AG04449 (cell line): ENCODE data around the gene SLTM.

Experiments used
- CTCF ChIA-PET: fragments of 350-600 bp; formaldehyde crosslinking; extraction: SDS; loops from one replicate; lab custom pipeline; 2021; ENCODE audit warnings: antibody characterized with exemption; lab: Yijun Ruan, JAX
- POLR2A ChIA-PET: fragments of 400-600, 350-600 bp; formaldehyde crosslinking; extraction: SDS; loops from one replicate; lab custom pipeline; 2020; ENCODE audit warnings: antibody characterized with exemption, inconsistent platforms; lab: Yijun Ruan, JAX
- DNase-seq: peaks from one replicate; pipeline ENCODE4 v3.0.0-alpha.2; 2010; ENCODE audit warnings: low read depth, low spot score
- H3K4me3 ChIP-seq: 2 replicates; pipeline ENCODE4 v1.5.1; 2011; ENCODE audit warnings: low read depth, mild to moderate bottlenecking, control low read depth, low read length
- TF ChIP-seq, protein P1 (sequence below): IDR thresholded peaks from one replicate; pipeline ENCODE4 v1.5.1; 2011; ENCODE audit warnings: mild to moderate bottlenecking, moderate library complexity, low read length, control low read depth, inconsistent platforms; ENCODE audit not compliant: insufficient read depth; ENCODE audit errors: missing control alignments

Gene SLTM

DNA sequence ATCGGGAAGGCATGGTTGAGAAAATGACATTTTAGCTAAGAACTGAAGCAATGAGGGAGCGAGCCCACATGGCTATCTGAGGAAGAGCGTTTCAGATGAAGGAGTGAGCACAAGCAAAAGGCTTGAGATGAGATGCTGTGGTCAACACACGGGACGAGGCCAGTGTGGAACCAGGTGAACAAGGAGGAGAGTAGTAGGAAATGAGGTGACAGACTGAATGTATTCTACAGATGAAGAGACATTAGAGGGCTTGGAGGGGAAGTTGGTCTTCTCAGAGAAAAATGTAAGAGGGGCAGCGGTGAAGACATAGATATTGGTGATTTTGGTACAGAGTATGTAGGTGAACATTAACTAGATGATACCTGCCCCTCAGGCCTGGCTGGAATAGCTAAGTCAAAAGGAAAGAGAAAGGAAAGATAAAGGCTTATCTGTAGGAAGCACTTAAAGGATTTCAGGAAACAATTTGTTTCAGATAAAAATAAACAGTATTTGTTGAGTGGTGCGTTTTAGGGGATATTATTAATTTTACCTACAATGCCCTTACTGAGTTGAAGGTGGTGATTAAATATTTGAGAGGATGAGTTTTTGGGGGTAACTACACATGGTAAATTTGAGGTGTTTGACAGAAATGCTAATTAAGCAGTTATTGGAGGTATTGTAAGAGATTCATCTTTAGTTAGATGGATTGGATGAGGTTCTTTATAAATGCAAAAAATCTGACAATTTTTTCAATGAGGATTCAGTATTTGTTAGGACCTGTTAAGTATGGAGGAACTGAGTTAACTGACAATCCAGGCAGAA is 57.0 kb downstream of the SLTM start:
- POLR2A ChIA-PET: no interaction called here
- TF ChIP-seq, protein P1, sequence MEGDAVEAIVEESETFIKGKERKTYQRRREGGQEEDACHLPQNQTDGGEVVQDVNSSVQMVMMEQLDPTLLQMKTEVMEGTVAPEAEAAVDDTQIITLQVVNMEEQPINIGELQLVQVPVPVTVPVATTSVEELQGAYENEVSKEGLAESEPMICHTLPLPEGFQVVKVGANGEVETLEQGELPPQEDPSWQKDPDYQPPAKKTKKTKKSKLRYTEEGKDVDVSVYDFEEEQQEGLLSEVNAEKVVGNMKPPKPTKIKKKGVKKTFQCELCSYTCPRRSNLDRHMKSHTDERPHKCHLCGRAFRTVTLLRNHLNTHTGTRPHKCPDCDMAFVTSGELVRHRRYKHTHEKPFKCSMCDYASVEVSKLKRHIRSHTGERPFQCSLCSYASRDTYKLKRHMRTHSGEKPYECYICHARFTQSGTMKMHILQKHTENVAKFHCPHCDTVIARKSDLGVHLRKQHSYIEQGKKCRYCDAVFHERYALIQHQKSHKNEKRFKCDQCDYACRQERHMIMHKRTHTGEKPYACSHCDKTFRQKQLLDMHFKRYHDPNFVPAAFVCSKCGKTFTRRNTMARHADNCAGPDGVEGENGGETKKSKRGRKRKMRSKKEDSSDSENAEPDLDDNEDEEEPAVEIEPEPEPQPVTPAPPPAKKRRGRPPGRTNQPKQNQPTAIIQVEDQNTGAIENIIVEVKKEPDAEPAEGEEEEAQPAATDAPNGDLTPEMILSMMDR: no peak
- no peak for DNase-seq
- H3K4me3 ChIP-seq: no peak overlapping the region
- CTCF ChIA-PET: interaction anchor here (1.4 kb wide), 1 partner anchor 664 kb away, joined by 5 read pairs; no protein-coding TSS in a partner anchor

DNA sequence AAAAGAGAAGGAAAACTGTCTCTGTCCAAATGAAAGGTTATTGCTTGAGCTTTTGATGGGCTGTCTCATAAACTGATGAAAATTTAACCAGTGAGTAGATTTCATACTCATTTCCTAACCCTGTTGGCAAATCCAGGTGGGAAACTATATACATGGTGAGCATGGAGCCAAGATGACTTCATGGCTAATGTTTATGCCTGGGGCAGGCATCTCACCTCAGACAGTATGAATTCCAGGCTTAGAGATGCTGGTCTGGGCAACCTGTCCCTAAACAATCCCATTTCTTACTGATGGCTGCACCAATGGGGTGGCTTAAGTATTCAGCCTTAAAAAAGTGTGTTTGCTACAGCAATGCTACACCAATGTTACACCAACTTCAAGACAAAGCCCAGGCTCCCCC is 58.1 kb downstream of the SLTM start:
- ChIA-PET POLR2A (no interaction called here), CTCF (no interaction called here)
- H3K4me3 ChIP-seq: no peak overlapping the region
- TF ChIP-seq, protein P1: no peak
- DNase-seq: no peak

DNA sequence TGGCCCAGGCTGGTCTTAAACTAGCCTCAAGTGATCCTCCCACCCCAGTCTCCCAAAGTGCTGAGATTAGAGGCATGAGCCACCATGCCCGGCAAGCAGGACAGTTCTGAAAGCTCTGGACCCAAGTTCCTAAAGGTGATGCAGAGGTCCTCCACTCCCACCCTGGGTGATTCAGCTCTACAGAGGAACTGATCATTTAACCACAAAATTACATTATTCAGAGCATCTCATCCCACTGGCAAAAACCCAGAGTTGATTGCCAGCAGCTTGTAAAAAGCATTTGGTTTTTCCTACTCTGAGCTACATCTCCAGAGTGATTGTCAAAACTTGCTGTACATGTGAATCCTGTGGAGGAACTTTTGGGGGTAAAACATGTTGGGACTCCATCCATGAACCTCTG is 60.2 kb downstream of the SLTM start:
- TF ChIP-seq, protein P1: no peak
- ChIA-PET CTCF (interaction anchor here (0.6 kb wide), 1 partner anchor 536 kb away, joined by 3 read pairs; no protein-coding TSS in a partner anchor), POLR2A (interaction anchor here (0.5 kb wide), 1 partner anchor 30 kb away, joined by 5 read pairs; no protein-coding TSS in a partner anchor)
- DNase-seq: no peak
- H3K4me3 ChIP-seq: no peak overlapping the region

DNA sequence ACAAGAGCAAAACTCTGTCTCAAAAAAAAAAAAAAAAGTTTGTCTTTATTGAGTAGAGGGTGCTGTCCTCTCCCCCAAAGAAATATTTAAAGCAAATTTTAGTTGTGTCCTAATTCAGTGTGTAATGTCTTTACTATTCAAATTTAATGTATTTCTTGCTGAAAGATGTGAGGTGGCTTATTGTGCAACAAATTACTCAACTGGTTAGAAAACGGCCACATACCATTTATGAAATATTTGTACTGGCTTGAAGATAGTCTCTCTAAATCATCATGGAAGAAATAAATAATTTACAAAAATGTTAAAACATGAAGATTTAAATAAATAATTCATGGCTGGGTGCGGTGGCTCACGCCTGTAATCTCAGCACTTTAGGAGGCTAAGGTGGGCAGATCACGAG is 63.0 kb downstream of the SLTM start:
- TF ChIP-seq, protein P1: no peak
- ChIA-PET POLR2A (no interaction called here), CTCF (no interaction called here)
- H3K4me3 ChIP-seq: no peak overlapping the region
- no peak for DNase-seq

DNA sequence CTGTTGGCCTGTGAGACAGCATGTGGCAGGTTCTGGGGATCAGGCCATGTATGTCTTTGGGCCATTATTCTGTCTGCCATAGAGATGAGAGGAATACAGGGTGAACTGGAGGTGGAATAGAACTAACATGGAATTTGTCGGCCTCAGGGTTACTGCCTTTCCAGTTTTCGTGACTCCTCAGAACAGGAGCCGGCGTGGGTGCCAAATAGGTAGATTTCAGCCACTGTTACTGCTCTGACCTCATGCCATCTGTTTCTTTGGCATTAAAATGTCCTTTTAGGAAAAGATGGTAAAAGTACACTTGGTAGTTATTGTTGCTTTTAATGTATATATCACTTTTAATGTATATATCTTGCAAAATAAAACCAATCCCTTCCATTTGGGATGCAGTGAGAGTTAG is 65.6 kb downstream of the SLTM start:
- POLR2A ChIA-PET: no interaction called here
- CTCF ChIA-PET: no interaction called here
- TF ChIP-seq, protein P1: no peak
- no peak overlapping the region for H3K4me3 ChIP-seq
- DNase-seq: no peak

DNA sequence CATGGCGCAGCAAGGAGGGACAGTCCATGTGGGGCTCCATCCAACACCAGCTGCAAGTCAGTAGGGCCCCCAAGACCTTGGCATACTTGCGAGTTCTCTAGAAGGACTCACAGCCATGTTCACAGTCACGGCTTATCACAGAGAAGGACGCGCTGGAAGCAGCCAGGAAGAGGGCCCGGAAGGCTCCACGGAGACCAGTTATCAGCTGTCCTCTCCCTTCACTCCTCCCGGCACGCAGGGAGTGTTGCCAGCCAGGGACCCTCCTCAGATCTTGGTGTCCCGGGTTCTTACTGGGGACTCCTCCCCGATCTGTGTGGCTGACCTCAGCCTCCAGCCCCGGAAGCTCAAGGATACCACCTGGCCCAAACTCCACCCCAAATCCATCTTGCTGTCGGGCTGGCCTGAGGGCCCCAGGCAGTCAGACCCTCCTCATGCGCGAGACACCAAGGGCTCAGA is 68.0 kb downstream of the SLTM start:
- POLR2A ChIA-PET: no interaction called here
- H3K4me3 ChIP-seq: no peak overlapping the region
- TF ChIP-seq, protein P1: no peak
- DNase-seq: no peak
- CTCF ChIA-PET: no interaction called here
